Activated naive CD4-positive, alpha-beta T cell treated with anti-CD3 and anti-CD28 coated beads, Interleukin-2, amount 50 U/mL, for 72 hours (primary cell): ENCODE results near the gene HES5. TPM values are rescaled to one million over a fixed set of nuclear protein-coding genes. Genes with fewer than 3 reads are reported as not detected.

Source experiments
- ATAC-seq, 2 donors: fragments of 150-1000 bp; cut with Tn5 transposase; 2 replicates each; pipeline ENCODE4 v1.10.0; 2021; ENCODE audit warnings: mild to moderate bottlenecking in 2 of 2, moderate library complexity in 2 of 2
- DNase-seq, 2 donors: peaks; one replicate each; pipeline ENCODE4 v3.0.0; 2021 to 2022; ENCODE audit warnings: low spot score in 2 of 2
- H3K27ac Mint-ChIP-seq, 2 donors: one replicate each; pipeline ENCODE4 v1.8.0; 2022; ENCODE audit warnings: mild to moderate bottlenecking in 2 of 2, mixed read lengths in 2 of 2
- H3K36me3 Mint-ChIP-seq, 2 donors: one replicate each; pipeline ENCODE4 v1.8.0; 2022; ENCODE audit warnings: mixed read lengths in 2 of 2
- H3K9me3 Mint-ChIP-seq, 2 donors: one replicate each; pipeline ENCODE4 v1.8.0; 2022; ENCODE audit warnings: mixed read lengths in 2 of 2
- total RNA-seq, 2 donors: library from RNA; stranded (reverse); gene quantifications; one replicate each; pipeline ENCODE4 v1.2.3, GENCODE V29; 2022

HES5 gene
- total RNA-seq, 2 donors from 2014 or later: 0.19 TPM; not detected in 1

- DNase-seq (no peak), ATAC-seq (no peak)
- no peak overlapping the region for H3K27ac Mint-ChIP-seq
- no peaks in the 10 kb centered on the region for H3K9me3 Mint-ChIP-seq
- no peaks in the 10 kb centered on the region for H3K36me3 Mint-ChIP-seq
Observed at GRCh38 chr1:2516124-2516523, 13.9 kb downstream of the HES5 start.

- ATAC-seq (no peak), DNase-seq (no peak)
- Mint-ChIP-seq H3K9me3 (no peaks in the 10 kb centered on the region), H3K27ac (no peak overlapping the region), H3K36me3 (no peaks in the 10 kb centered on the region)
Observed at GRCh38 chr1:2515763-2516080, 14.3 kb downstream of the HES5 start.

GRCh38 chr1:2514863-2515762, 14.9 kb downstream of the HES5 start:
- ATAC-seq (no peak), DNase-seq (no peak)
- Mint-ChIP-seq H3K27ac (no peak overlapping the region), H3K9me3 (no peaks in the 10 kb centered on the region), H3K36me3 (no peaks in the 10 kb centered on the region)

- Mint-ChIP-seq H3K9me3 (no peaks in the 10 kb centered on the region), H3K36me3 (no peaks in the 10 kb centered on the region), H3K27ac (no peak overlapping the region)
- ATAC-seq (no peak), DNase-seq (no peak)
Observed at GRCh38 chr1:2513939-2514652, 16.0 kb downstream of the HES5 start.

GRCh38 chr1:2512862-2513421, 17.1 kb downstream of the HES5 start:
- no peak for DNase-seq
- H3K27ac Mint-ChIP-seq: no peak overlapping the region
- ATAC-seq: peak in 1 of 2 donors; percentile 8
- H3K36me3 Mint-ChIP-seq: no peaks in the 10 kb centered on the region
- H3K9me3 Mint-ChIP-seq: no peaks in the 10 kb centered on the region

- ATAC-seq (no peak), DNase-seq (no peak)
- H3K36me3 Mint-ChIP-seq: no peaks in the 10 kb centered on the region
- no peaks in the 10 kb centered on the region for H3K9me3 Mint-ChIP-seq
- no peak overlapping the region for H3K27ac Mint-ChIP-seq
Observed at GRCh38 chr1:2510366-2511155, 19.5 kb downstream of the HES5 start.

GRCh38 chr1:2509589-2509988, 20.5 kb downstream of the HES5 start:
- no peaks in the 10 kb centered on the region for H3K36me3 Mint-ChIP-seq
- ATAC-seq (no peak), DNase-seq (no peak)
- no peak overlapping the region for H3K27ac Mint-ChIP-seq
- no peaks in the 10 kb centered on the region for H3K9me3 Mint-ChIP-seq

GRCh38 chr1:2508751-2509150, 21.3 kb downstream of the HES5 start:
- Mint-ChIP-seq H3K36me3 (no peaks in the 10 kb centered on the region), H3K27ac (peak overlapping the region in 1 of 2 donors; percentile 50), H3K9me3 (no peaks in the 10 kb centered on the region)
- DNase-seq (no peak), ATAC-seq (no peak)

- DNase-seq (no peak), ATAC-seq (no peak)
- Mint-ChIP-seq H3K9me3 (no peaks in the 10 kb centered on the region), H3K36me3 (no peaks in the 10 kb centered on the region), H3K27ac (no peak overlapping the region)
Observed at GRCh38 chr1:2508180-2508579, 21.9 kb downstream of the HES5 start.

- H3K36me3 Mint-ChIP-seq: no peaks in the 10 kb centered on the region
- H3K9me3 Mint-ChIP-seq: no peaks in the 10 kb centered on the region
- no peak overlapping the region for H3K27ac Mint-ChIP-seq
- no peak for DNase-seq
- ATAC-seq: no peak
Observed at GRCh38 chr1:2507744-2508155, 22.3 kb downstream of the HES5 start.

- DNase-seq (no peak), ATAC-seq (peak in 1 of 2 donors; percentile 4)
- Mint-ChIP-seq H3K36me3 (no peaks in the 10 kb centered on the region), H3K27ac (no peak overlapping the region), H3K9me3 (no peaks in the 10 kb centered on the region)
Observed at GRCh38 chr1:2506901-2507565, 23.0 kb downstream of the HES5 start.

GRCh38 chr1:2506007-2506860, 23.8 kb downstream of the HES5 start:
- ATAC-seq: peak in 1 of 2 donors; percentile 5
- peak overlapping the region in 1 of 2 donors; percentile 61 for H3K27ac Mint-ChIP-seq
- no peaks in the 10 kb centered on the region for H3K36me3 Mint-ChIP-seq
- no peaks in the 10 kb centered on the region for H3K9me3 Mint-ChIP-seq
- no peak for DNase-seq

GRCh38 chr1:2505461-2505994, 24.5 kb downstream of the HES5 start:
- peak overlapping the region in 1 of 2 donors; percentile 61 for H3K27ac Mint-ChIP-seq
- no peaks in the 10 kb centered on the region for H3K9me3 Mint-ChIP-seq
- no peak for DNase-seq
- no peaks in the 10 kb centered on the region for H3K36me3 Mint-ChIP-seq
- ATAC-seq: peak in 1 of 2 donors; percentile 2

GRCh38 chr1:2504949-2505272, 25.2 kb downstream of the HES5 start:
- Mint-ChIP-seq H3K27ac (no peak overlapping the region), H3K9me3 (no peaks in the 10 kb centered on the region), H3K36me3 (no peaks in the 10 kb centered on the region)
- no peak for ATAC-seq
- DNase-seq: no peak

- H3K27ac Mint-ChIP-seq: peak overlapping the region; percentile 62 to 86
- no peaks in the 10 kb centered on the region for H3K36me3 Mint-ChIP-seq
- no peaks in the 10 kb centered on the region for H3K9me3 Mint-ChIP-seq
- DNase-seq (no peak), ATAC-seq (no peak)
Observed at GRCh38 chr1:2504225-2504948, 25.7 kb downstream of the HES5 start.
